PFSK-1 (cell line): ENCODE measurements around the gene TTC32.

Experiments
- FOXP2 ChIP-seq: optimal IDR thresholded peaks from 2 replicates; pipeline ENCODE3; 2011; ENCODE audit warnings: borderline replicate concordance, control low read depth, inconsistent platforms; ENCODE audit not compliant: insufficient read depth; ENCODE audit errors: extremely low read length, extremely low read depth
- POLR2AphosphoS5 ChIP-seq: IDR thresholded peaks from 2 replicates; pipeline ENCODE4 v1.6.1; 2012; ENCODE audit warnings: low read depth, mild to moderate bottlenecking, control low read depth, low read length, moderate library complexity

DNA sequence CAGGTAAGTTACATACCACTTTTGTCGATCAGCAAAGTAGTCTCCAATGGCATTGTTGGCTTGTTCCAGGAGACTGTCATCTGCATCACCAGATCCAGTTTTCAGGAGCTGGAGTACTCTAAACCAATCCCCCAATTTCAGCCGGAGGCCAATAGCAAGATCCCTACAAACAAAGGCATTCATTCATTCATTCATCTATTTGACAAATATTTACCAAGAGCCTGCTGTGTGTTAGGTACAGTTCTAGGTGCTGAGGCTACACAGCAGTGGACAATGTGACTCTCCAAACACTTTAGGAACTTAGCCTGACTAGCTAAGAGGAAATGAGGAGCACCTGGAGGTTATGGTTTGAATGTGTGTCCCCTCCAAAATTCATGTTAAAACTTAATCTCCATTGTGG lies 34.4 kb upstream of the TTC32 start:
- TF ChIP-seq POLR2AphosphoS5 (no peak), FOXP2 (no peak)
